Fibroblast of mammary gland (primary cell): Measurements from ENCODE around the gene SUDS3.

Experiments
- DNase-seq: peaks from one replicate; pipeline ENCODE4 v3.0.0-alpha.2; 2010; ENCODE audit warnings: low read depth
- H3K4me3 ChIP-seq: 2 replicates; pipeline ENCODE4 v1.5.1; 2011; ENCODE audit warnings: low read depth, mild to moderate bottlenecking, low read length, moderate library complexity; ENCODE audit not compliant: control insufficient read depth
- TF ChIP-seq, protein P1 (sequence below): conservative IDR thresholded peaks from 2 replicates; pipeline ENCODE4 v1.5.1; 2011; ENCODE audit warnings: low read depth, low read length, inconsistent platforms; ENCODE audit not compliant: control insufficient read depth, insufficient read depth

The SUDS3 gene

DNA sequence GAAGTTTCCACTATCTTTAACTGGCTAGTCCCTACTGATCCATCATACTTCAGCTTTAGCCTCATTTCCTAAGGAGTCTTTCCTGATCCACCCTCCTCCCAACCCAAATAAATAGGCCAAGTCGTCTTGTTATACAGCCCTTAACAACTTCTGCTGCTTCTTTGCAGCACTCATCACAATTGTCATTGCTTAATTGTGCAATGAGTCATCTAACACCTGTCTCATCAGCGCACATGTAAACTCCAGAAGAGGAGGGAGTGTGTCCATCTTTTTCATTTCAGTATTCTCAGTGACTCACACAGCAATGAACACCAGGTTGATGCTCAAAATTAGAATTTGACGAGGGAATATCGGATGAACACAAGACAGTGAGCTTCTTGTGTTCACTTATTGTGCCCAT is 87.3 kb downstream of the SUDS3 start:
- TF ChIP-seq, protein P1, sequence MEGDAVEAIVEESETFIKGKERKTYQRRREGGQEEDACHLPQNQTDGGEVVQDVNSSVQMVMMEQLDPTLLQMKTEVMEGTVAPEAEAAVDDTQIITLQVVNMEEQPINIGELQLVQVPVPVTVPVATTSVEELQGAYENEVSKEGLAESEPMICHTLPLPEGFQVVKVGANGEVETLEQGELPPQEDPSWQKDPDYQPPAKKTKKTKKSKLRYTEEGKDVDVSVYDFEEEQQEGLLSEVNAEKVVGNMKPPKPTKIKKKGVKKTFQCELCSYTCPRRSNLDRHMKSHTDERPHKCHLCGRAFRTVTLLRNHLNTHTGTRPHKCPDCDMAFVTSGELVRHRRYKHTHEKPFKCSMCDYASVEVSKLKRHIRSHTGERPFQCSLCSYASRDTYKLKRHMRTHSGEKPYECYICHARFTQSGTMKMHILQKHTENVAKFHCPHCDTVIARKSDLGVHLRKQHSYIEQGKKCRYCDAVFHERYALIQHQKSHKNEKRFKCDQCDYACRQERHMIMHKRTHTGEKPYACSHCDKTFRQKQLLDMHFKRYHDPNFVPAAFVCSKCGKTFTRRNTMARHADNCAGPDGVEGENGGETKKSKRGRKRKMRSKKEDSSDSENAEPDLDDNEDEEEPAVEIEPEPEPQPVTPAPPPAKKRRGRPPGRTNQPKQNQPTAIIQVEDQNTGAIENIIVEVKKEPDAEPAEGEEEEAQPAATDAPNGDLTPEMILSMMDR = no peak
- no peak for DNase-seq
- H3K4me3 ChIP-seq = no peak overlapping the region

DNA sequence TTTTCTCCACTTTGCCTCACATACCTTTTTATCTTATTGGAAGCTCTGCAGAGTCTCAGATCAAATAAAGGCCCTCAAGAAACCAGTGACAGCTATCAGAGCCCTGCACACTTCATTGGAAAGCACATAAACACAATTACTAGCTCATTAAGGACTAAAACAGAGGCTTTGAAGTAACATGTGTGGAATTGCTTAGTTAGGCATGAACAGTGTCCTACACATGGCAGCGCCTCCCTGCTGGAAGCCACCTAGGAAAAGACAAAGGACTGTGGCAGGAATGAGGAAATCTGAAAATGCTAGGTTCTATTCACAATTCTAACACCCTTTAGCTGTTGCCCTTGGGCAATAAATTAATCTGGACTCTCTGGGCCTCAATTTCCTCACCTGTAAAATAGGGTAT is 89.4 kb downstream of the SUDS3 start:
- TF ChIP-seq, protein P1 = no peak
- no peak overlapping the region for H3K4me3 ChIP-seq
- DNase-seq = no peak
